ENCODE measurements around the gene GOLGA3.

The GOLGA3 gene

GRCh38 chr12:132731574-132731973 is 97.1 kb downstream of the GOLGA3 start:
- TF ChIP-seq RAD21 (IDR thresholded peaks at IDR 0.05; ENCODE audit: low read depth), result no peak
- no peak for TF ChIP-seq TEAD4 (IDR thresholded peaks at IDR 0.05)
- no peak for TF ChIP-seq EGR1 (IDR thresholded peaks at IDR 0.05)
- TF ChIP-seq CREB1 (IDR thresholded peaks at IDR 0.05; ENCODE audit: low read depth), result no peak
- TF ChIP-seq TAF1 (IDR thresholded peaks at IDR 0.05; ENCODE audit: low read depth), result no peak
- TF ChIP-seq MAX (IDR thresholded peaks at IDR 0.05), result no peak
- TF ChIP-seq REST (IDR thresholded peaks at IDR 0.05; ENCODE audit: low read depth), result no peak
- no peak for TF ChIP-seq NFIC (IDR thresholded peaks at IDR 0.05)
- no peak for TF ChIP-seq YY1 (IDR thresholded peaks at IDR 0.05; ENCODE audit: low read depth)
- no peak for TF ChIP-seq FOXM1 (IDR thresholded peaks at IDR 0.05; ENCODE audit: borderline replicate concordance, low read depth)
- TF ChIP-seq EP300 (IDR thresholded peaks at IDR 0.05; ENCODE audit: borderline replicate concordance), result no peak

DNA sequence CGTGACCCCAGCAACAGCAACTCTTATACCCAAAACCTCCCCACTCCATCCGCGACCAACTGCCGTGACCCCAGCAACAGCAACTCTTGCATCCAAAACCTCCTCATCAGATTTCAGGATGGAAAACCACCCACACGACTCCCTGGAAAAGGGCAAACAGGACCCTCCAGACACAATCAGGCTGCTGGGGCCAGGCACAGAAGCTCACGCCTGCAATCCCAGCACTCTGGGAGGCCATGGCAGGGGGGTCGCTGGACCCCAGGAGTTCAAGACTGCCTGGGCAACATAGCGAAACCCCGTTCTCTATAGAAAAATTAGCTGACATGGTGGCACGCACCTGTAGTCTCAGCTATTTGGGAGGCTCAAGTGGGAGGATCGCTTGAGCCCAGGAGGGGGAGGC is 98.3 kb downstream of the GOLGA3 start:
- TF ChIP-seq YY1 (IDR thresholded peaks at IDR 0.05; ENCODE audit: low read depth), result no peak
- TF ChIP-seq EP300 (IDR thresholded peaks at IDR 0.05; ENCODE audit: borderline replicate concordance), result no peak
- TF ChIP-seq USF1 (IDR thresholded peaks at IDR 0.05), result no peak
- TF ChIP-seq TEAD4 (IDR thresholded peaks at IDR 0.05), result no peak
- TF ChIP-seq TCF12 (IDR thresholded peaks at IDR 0.05; ENCODE audit: low read depth), result no peak
- TF ChIP-seq CREB1 (IDR thresholded peaks at IDR 0.05; ENCODE audit: low read depth), result no peak
- no peak for TF ChIP-seq REST (IDR thresholded peaks at IDR 0.05; ENCODE audit: low read depth)
- no peak for TF ChIP-seq RAD21 (IDR thresholded peaks at IDR 0.05; ENCODE audit: low read depth)
- no peak for TF ChIP-seq MAX (IDR thresholded peaks at IDR 0.05)
- no peak for TF ChIP-seq ZBTB7A (IDR thresholded peaks at IDR 0.05; ENCODE audit: low read depth)
- TF ChIP-seq EGR1 (IDR thresholded peaks at IDR 0.05), result no peak
- no peak for TF ChIP-seq TAF1 (IDR thresholded peaks at IDR 0.05; ENCODE audit: low read depth)
- no peak for TF ChIP-seq CEBPB (IDR thresholded peaks at IDR 0.05)
- no peak for TF ChIP-seq FOXM1 (IDR thresholded peaks at IDR 0.05; ENCODE audit: borderline replicate concordance, low read depth)
- no peak for TF ChIP-seq NFIC (IDR thresholded peaks at IDR 0.05)

GRCh38 chr12:132729541-132730320 is 98.9 kb downstream of the GOLGA3 start:
- no peak for TF ChIP-seq TCF12 (IDR thresholded peaks at IDR 0.05; ENCODE audit: low read depth)
- no peak for TF ChIP-seq YY1 (IDR thresholded peaks at IDR 0.05; ENCODE audit: low read depth)
- no peak for TF ChIP-seq TAF1 (IDR thresholded peaks at IDR 0.05; ENCODE audit: low read depth)
- no peak for TF ChIP-seq USF1 (IDR thresholded peaks at IDR 0.05)
- TF ChIP-seq CEBPB (IDR thresholded peaks at IDR 0.05), result no peak
- no peak for TF ChIP-seq REST (IDR thresholded peaks at IDR 0.05; ENCODE audit: low read depth)
- no peak for TF ChIP-seq EP300 (IDR thresholded peaks at IDR 0.05; ENCODE audit: borderline replicate concordance)
- TF ChIP-seq FOXM1 (IDR thresholded peaks at IDR 0.05; ENCODE audit: borderline replicate concordance, low read depth), result no peak
- no peak for TF ChIP-seq CREB1 (IDR thresholded peaks at IDR 0.05; ENCODE audit: low read depth)
- no peak for TF ChIP-seq NFIC (IDR thresholded peaks at IDR 0.05)
- TF ChIP-seq RAD21 (IDR thresholded peaks at IDR 0.05; ENCODE audit: low read depth), result no peak

DNA sequence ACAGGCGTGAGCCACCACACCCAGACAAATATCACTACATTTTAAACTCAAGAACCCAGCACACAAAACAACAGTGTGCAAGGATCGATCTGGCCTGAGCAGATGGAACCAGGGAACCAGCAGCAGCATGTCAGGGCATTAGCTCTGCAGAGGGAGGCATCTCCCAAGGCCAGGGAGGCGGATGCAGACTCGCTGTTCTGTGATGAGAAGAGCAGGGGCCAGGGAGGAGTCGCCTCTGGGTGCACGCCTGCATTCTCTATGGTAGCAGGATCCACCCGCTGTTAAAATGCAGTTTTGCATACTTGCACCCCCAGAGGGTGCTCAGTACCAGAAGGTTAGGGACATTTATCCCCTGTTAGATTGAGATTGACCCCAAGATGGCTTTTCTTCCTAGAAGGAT is 100.2 kb downstream of the GOLGA3 start:
- TF ChIP-seq NFIC (IDR thresholded peaks at IDR 0.05) (no peak), REST (IDR thresholded peaks at IDR 0.05; ENCODE audit: low read depth) (no peak), EP300 (IDR thresholded peaks at IDR 0.05; ENCODE audit: borderline replicate concordance) (no peak), TCF12 (IDR thresholded peaks at IDR 0.05; ENCODE audit: low read depth) (no peak), TAF1 (IDR thresholded peaks at IDR 0.05; ENCODE audit: low read depth) (no peak), YY1 (IDR thresholded peaks at IDR 0.05; ENCODE audit: low read depth) (no peak), TEAD4 (IDR thresholded peaks at IDR 0.05) (no peak), USF1 (IDR thresholded peaks at IDR 0.05) (no peak), CREB1 (IDR thresholded peaks at IDR 0.05; ENCODE audit: low read depth) (no peak)
